HepG2 (cell line): ENCODE measurements around the gene KAT2A. TPM values are rescaled to one million over a fixed set of nuclear protein-coding genes. Genes with fewer than 3 reads are reported as not detected.

Source experiments
- ATAC-seq: fragments of 200-7000 bp; cut with Tn5 transposase; 3 replicates; pipeline ENCODE4 v1.9.1; 2020; ENCODE audit warnings: mild to moderate bottlenecking, moderate library complexity
- BruUV-seq: library from RNA; stranded (reverse); fragments of 400-500 nt; replicated peaks from 2 replicates; lab custom pipeline; 2021; lab: Mats Ljungman, UMichigan
- CTCF ChIA-PET: fragments of 300-600 bp; formaldehyde crosslinking; extraction: SDS; loops from one replicate; lab custom pipeline; 2021; ENCODE audit warnings: low total read pairs, inconsistent platforms, low intra/inter-chr PET ratio; lab: Yijun Ruan, JAX
- POLR2A ChIA-PET: fragments of 350-600 bp; sonication (Branson Sonifier 250); formaldehyde crosslinking; loops from one replicate; lab custom pipeline; 2020; ENCODE audit warnings: antibody characterized with exemption, inconsistent platforms; lab: Yijun Ruan, JAX
- DNase-seq: peaks from one replicate; pipeline ENCODE4 v3.0.0-alpha.2; 2015; ENCODE audit warnings: low spot score
- FAIRE-seq: peaks from 3 replicates; lab custom pipeline; 2011; peaks lifted over from hg19 to GRCh38; lab: Jason Lieb, UNC
- H2AFZ ChIP-seq: one replicate; pipeline ENCODE4 v1.6.1; 2011; ENCODE audit warnings: low read length, inconsistent platforms
- H3K27ac ChIP-seq: fragments of 300-600 bp; 3 replicates; pipeline ENCODE4 v1.8.0; 2011; ENCODE audit warnings: mixed run types, mild to moderate bottlenecking, mixed read lengths, low read length, inconsistent platforms; ENCODE audit not compliant: insufficient read depth; ENCODE audit errors: extremely low read length
- H3K27me3 ChIP-seq, 2 experiments: fragments of 200-600 bp in 1 of 2; 2 replicates in 1 of 2; 3 replicates in 1 of 2; pipeline versions ENCODE4 v1.6.0 to v1.8.0; 2011; ENCODE audit warnings: low read length in 2 of 2, mild to moderate bottlenecking in 2 of 2, moderate library complexity in 2 of 2, inconsistent platforms in 1 of 2; ENCODE audit not compliant: insufficient read depth in 2 of 2, control insufficient read depth in 1 of 2
- H3K36me3 ChIP-seq, 2 experiments: fragments of 200-600 bp in 1 of 2; replicated peaks in 1 of 2; 2 replicates in 1 of 2; 3 replicates in 1 of 2; pipeline versions ENCODE4 v1.5.1 to v1.8.0; 2011; ENCODE audit warnings: low read length in 2 of 2, inconsistent platforms in 1 of 2; ENCODE audit not compliant: insufficient read depth in 2 of 2, control insufficient read depth in 1 of 2
- H3K4me1 ChIP-seq: 2 replicates; pipeline ENCODE4 v1.5.1; 2012; ENCODE audit warnings: low read length, inconsistent platforms; ENCODE audit not compliant: insufficient read depth
- H3K4me2 ChIP-seq: 2 replicates; pipeline ENCODE4 v1.6.0; 2011; ENCODE audit warnings: low read depth, low read length, inconsistent platforms
- H3K4me3 ChIP-seq, 3 experiments: fragments of 200-600 bp in 1 of 3; sonication (generic), shearing (Covaris generic) in 1 of 3; replicated peaks in 1 of 3; 2 replicates each; pipeline ENCODE4 v1.5.1; 2011 to 2016; ENCODE audit warnings: low read length in 3 of 3, inconsistent platforms in 2 of 3, low read depth in 2 of 3, mild to moderate bottlenecking in 2 of 3, control low read depth in 1 of 3, mixed read lengths in 1 of 3; ENCODE audit not compliant: insufficient read depth in 1 of 3
- H3K79me2 ChIP-seq: one replicate; pipeline ENCODE4 v1.6.1; 2011; ENCODE audit warnings: low read length, inconsistent platforms; ENCODE audit not compliant: insufficient read depth
- H3K9ac ChIP-seq: 2 replicates; pipeline ENCODE4 v1.6.0; 2011; ENCODE audit warnings: mild to moderate bottlenecking, low read depth, low read length, inconsistent platforms; ENCODE audit not compliant: insufficient read depth
- H3K9me3 ChIP-seq: 2 replicates; pipeline ENCODE4 v1.5.1; 2012; ENCODE audit warnings: mild to moderate bottlenecking, low read length
- H4K20me1 ChIP-seq: 2 replicates; pipeline ENCODE4 v1.6.0; 2011; ENCODE audit warnings: inconsistent platforms, mild to moderate bottlenecking, low read length, moderate library complexity; ENCODE audit not compliant: insufficient read depth
- CEBPB ChIP-seq: IDR thresholded peaks from 2 replicates; pipeline ENCODE4 v1.6.1; 2011; ENCODE audit warnings: low read depth, low read length, improper control_type of control experiment, borderline replicate concordance
- DMTF1 ChIP-seq: sonication (generic); formaldehyde crosslinking; IDR thresholded peaks from 2 replicates; pipeline ENCODE4 v1.4.0; 2020; ENCODE audit warnings: mild to moderate bottlenecking, missing genetic modification reagents
- HMGA1 ChIP-seq: sonication (generic); formaldehyde crosslinking; conservative IDR thresholded peaks from 2 replicates; pipeline ENCODE4 v1.4.0; 2020; ENCODE audit warnings: missing genetic modification reagents
- PHF20 ChIP-seq: sonication (generic); formaldehyde crosslinking; IDR thresholded peaks from 2 replicates; pipeline ENCODE4 v1.5.0; 2020; ENCODE audit warnings: mild to moderate bottlenecking, missing genetic modification reagents
- YEATS2 ChIP-seq: sonication (generic); formaldehyde crosslinking; IDR thresholded peaks from 2 replicates; pipeline ENCODE4 v1.4.0; 2020; ENCODE audit warnings: missing genetic modification reagents, borderline replicate concordance
- ZFY ChIP-seq: sonication (generic); formaldehyde crosslinking; IDR thresholded peaks from 2 replicates; pipeline ENCODE4 v1.4.0; 2020; ENCODE audit warnings: missing genetic modification reagents
- ZNF460 ChIP-seq: sonication (generic); formaldehyde crosslinking; IDR thresholded peaks from 2 replicates; pipeline ENCODE4 v1.5.1; 2020; ENCODE audit warnings: missing genetic modification reagents, mild to moderate bottlenecking, borderline replicate concordance
- ZNF768 ChIP-seq: sonication (generic); formaldehyde crosslinking; IDR thresholded peaks from 2 replicates; pipeline ENCODE4 v1.4.0; 2020; ENCODE audit warnings: missing genetic modification reagents
- WGBS: methylation state at CpG from one replicate; pipeline ENCODE4 v1.1.6; 2017; ENCODE audit warnings: low lambda C conversion rate; 5-methylcytosine and 5-hydroxymethylcytosine counted together
- in situ Hi-C: cut with HindIII; loops from 2 replicates; pipeline ENCODE4 v1.10.0; 2017; ENCODE audit warnings: low pct_unique_long_range_greater_than_20kb; ENCODE audit not compliant: extremely low pct_ligation_motif_present
- intact Hi-C: fragments of 100-400 bp; cut with micrococcal nuclease; formaldehyde crosslinking; loops from one replicate; pipeline ENCODE4 v1.10.0; 2022; ENCODE audit not compliant: unreplicated experiment
- polyA plus RNA-seq, 8 experiments: library from polyadenylated mRNA; depleted of rRNA in 3 of 8; stranded (reverse) in 7 of 8; unstranded in 1 of 8; fragments of >200 nt; fragmentation: Illumina TruSeq in 4 of 8; extraction: Trizol in 4 of 8; gene quantifications; 2 replicates each; pipeline versions ENCODE4 v1.2.1 to v1.2.3, GENCODE V29; 2011 to 2016; ENCODE audit warnings: low read depth in 4 of 8, missing spikeins in 1 of 8, mixed read lengths in 1 of 8; ENCODE audit not compliant: insufficient read depth in 1 of 8
- total RNA-seq, 5 experiments: library from RNA; depleted of rRNA; stranded (reverse); fragments of >200 nt; fragmentation: Illumina TruSeq; extraction: Trizol; gene quantifications; 2 replicates each; pipeline ENCODE4 v1.2.3, GENCODE V29; 2016; ENCODE audit warnings: low read depth in 1 of 5

Gene KAT2A
- total and polyA plus RNA-seq, 2 of the 13 experiments (the other 11 are each of a cell fraction or from before 2014, with no cell fraction given) = 29.1 to 90.4 TPM

- no peak overlapping the region for H3K9ac ChIP-seq
- ChIA-PET CTCF (interaction anchor here (1.2 to 1.3 kb wide), 2 partner anchors 38 to 40 kb away, joined by 3 read pairs; no protein-coding TSS in a partner anchor), POLR2A (no interaction called here)
- in situ Hi-C loops = no loop called here
- no peak overlapping the region for H2AFZ ChIP-seq
- intact Hi-C loops = no loop called here
- no peaks in the 10 kb centered on the region for H4K20me1 ChIP-seq
- DNase-seq = no peak
- FAIRE-seq = no peak
- BruUV-seq = no TSS peak
- no peak for ATAC-seq
- no peaks in the 10 kb centered on the region for H3K9me3 ChIP-seq
- TF ChIP-seq PHF20 (CRISPR knock-in tag) = no peak
- TF ChIP-seq ZFY (CRISPR knock-in tag) = no peak
- peak; percentile 28; the same call in 1 of the 2 replicates for TF ChIP-seq ZNF460 (CRISPR knock-in tag)
- no peak for TF ChIP-seq HMGA1 (CRISPR knock-in tag)
- TF ChIP-seq YEATS2 (CRISPR knock-in tag) = no peak
- TF ChIP-seq ZNF768 (CRISPR knock-in tag) = no peak
- TF ChIP-seq CEBPB = peak; percentile 59
- no peak overlapping the region for H3K4me2 ChIP-seq
- H3K4me1 ChIP-seq = peaks cover 27% of the 10 kb centered on the region
- H3K27me3 ChIP-seq = peaks cover 0 to 4% of the 10 kb centered on the region in 2 experiments; a peak in 1 of 5 replicates
- no peak overlapping the region for H3K4me3 ChIP-seq
- 73% methylated on average over 6 of the region's 6 CpGs for WGBS
- H3K36me3 ChIP-seq = no peaks in the 10 kb centered on the region
- H3K79me2 ChIP-seq = no peaks in the 10 kb centered on the region
- H3K27ac ChIP-seq = no peak overlapping the region
Measured at GRCh38 chr17:42107124-42107523, 14.0 kb downstream of the KAT2A start.

DNA sequence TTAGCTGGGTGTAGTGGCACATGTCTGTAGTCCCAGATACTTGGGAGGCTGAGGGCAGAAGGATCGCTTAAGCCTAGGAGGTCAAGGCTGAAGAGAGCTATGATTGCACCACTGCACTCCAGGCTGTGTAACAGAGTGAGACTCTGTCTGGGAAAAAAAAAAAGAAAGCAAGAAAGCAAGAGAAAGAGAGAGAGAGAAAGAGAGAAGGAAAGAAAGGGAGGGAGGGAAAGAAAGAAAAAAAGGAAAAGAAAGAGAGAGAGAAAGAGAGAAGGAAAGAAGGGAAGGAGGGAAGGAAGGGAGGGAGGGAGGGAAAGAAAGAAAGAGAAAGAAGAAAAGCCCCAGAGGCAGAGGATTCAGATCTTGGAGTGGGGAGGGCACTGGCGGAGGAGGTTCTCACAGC lies 15.2 kb downstream of the KAT2A start:
- WGBS = 76% methylated on average over 2 of the region's 2 CpGs
- ChIA-PET CTCF (interaction anchor here (1.2 kb wide), 1 partner anchor 37 kb away, joined by 3 read pairs; no protein-coding TSS in a partner anchor), POLR2A (interaction anchor here (0.6 kb wide), 1 partner anchor 37 kb away, joined by 4 read pairs; no protein-coding TSS in a partner anchor)
- Histone ChIP-seq H4K20me1 (no peaks in the 10 kb centered on the region), H3K27ac (no peak overlapping the region), H3K79me2 (no peaks in the 10 kb centered on the region), H3K4me2 (no peak overlapping the region), H3K36me3 (no peaks in the 10 kb centered on the region), H2AFZ (no peak overlapping the region), H3K9ac (no peak overlapping the region), H3K4me3 (no peak overlapping the region), H3K9me3 (no peaks in the 10 kb centered on the region), H3K4me1 (peaks cover 23% of the 10 kb centered on the region), H3K27me3 (peaks cover 0 to 9% of the 10 kb centered on the region in 2 experiments; a peak in 1 of 5 replicates)
- intact Hi-C loops = no loop called here
- no peak for TF ChIP-seq DMTF1
- no peak for DNase-seq
- ATAC-seq = no peak
- FAIRE-seq = no peak
- BruUV-seq = no TSS peak
- in situ Hi-C loops = no loop called here
